HG03575 (cell line): Measurements from ENCODE around the gene TP53BP2.
"Not testable (repeated sequence)": the region's sequence is repeated elsewhere in the genome, so short reads cannot be mapped to it uniquely, and the experiment has no call there.

Experiments
- ATAC-seq: cut with Tn5 transposase; IDR thresholded peaks from one replicate; pipeline ENCODE4 v1.9.1; 2021; ENCODE audit not compliant: unreplicated experiment, insufficient number of reproducible peaks, low FRiP score; ENCODE audit errors: extremely low read depth

Gene TP53BP2

DNA sequence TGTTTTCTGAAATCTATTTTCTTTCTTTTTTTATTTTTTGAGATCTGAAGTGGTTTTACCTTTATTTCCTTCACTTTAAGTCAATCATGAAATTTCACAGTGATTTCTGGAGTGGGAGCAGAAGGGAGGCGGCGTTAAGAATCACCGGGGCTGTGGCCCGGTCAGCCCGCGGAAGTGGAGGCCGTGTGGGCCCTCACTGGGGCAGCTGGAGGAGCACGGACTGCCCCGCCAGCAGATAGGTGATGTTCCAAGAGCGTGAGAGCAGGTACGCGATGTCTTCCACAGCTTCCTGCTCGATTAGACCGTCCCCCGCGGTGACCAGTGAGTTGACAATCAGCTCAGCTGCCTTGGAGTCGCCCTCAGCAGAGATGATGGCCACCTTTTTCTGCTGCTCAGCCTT is 10.6 kb upstream of the TP53BP2 start:
- ATAC-seq, result no peak

DNA sequence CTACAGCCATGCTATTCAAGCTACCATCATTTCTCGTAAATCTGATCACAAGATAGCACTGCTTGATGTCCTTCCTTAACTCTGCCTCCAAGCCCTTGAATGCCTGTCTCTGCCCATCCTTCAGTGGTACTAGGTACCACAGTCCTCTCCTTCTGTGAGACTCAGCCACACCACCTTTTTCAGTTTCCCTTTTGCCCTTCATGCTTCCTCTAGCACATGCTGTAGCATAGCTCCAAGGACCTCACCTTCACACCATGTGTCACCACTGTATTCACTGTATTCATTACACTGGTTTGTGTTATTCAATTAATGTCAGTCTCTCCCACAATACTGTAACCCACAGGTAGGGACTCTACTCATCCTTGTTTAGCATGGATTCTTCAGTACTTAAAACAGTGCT is 8.0 kb upstream of the TP53BP2 start:
- no peak for ATAC-seq

DNA sequence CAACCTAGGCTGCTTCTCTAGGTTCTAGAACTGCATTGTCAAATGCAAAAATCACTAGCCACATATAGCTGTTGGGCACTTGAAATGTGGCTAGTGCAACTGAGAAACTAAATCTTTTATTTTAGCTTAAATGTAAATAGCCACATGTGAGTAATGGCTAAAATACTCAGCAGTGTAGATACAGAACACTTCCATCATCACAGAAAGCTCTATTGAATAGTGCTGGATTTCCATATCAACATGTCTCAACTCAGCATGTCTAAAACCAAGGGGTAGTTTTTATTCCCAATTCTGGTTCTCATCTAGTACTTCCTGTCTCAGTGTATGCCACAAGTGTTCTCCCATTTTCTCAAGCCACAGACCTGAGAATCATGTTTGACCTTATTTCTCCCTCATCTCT is 7.5 kb upstream of the TP53BP2 start:
- ATAC-seq, result no peak

DNA sequence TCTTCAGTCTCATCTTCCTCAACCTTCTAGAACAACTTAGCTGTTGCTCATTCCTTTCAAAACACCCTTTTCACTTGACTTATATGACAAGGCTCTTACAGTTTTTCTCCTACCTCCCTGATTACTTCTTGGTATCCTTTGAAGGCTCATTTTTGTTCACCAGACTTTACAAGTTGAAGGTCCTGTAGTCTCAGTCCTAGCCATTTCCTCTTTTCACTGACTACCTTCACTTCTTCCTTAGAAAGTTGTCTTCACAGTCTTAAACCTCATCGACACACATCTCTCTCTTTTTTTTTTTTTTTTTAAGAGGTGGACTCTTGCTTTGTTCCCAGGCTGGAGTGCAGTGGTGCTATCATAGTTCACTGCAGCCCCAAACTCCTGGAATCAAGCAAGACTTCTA is 6.6 kb upstream of the TP53BP2 start:
- ATAC-seq, result no peak

DNA sequence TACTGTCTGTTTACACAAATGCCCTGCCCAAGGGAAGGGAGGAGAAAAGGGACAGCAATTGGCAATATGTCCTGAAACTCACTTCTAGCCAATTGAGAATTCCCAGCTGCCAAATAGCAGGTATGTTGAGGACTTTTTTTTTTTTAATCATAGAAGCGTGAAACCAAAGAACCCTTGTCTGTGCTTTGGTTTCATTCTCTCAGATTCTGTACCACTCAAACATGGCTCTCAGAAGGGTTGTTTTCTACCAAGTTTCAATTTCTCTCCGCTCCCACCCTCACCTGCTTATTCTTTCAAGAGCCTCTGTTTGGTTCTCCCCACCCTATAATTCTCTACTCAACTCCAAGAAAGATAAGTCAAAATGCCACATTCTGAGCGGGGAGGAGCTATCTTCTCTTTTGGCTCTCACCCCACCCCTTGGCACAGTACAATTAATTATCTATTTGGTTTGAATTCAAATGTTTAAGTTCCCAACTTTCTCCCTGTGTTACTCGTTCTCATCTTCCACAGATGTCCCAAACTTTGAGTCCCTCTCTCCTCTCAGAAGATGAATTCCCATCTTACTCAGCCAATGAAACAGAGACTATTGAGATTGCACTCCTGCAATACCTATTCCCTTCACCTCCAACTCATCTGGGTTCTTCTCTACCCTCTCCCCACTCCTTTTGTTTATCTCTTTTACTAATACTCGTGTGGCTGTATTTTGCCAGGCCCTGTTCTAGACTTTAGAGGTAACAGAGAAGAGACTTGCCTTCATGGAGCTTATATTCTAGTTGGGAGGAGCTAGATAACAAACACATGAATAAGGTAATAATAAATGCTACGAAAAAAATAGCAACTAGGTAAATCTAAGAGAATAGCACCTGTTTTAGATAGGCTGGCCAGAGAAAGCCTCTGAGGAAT is 3.9 kb upstream of the TP53BP2 start:
- ATAC-seq, result no peak

DNA sequence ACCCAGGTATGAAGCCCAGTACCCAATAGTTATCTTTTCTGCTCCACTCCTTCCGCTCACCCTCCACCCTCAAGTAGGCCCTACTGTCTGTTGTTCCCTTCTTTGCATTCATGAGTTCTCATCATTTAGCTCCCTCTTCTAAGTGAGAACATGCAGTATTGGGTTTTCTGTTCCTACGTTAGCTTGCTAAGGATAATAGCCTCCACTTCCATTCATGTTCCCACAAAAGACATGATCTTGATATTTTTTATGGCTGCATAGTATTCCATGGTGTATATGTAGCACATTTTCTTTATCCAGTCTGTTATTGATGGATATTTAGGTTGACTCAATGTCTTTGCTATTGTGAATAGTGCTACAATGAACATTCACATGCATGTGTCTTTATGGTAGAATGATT is 2.8 kb upstream of the TP53BP2 start:
- ATAC-seq, result no peak

DNA sequence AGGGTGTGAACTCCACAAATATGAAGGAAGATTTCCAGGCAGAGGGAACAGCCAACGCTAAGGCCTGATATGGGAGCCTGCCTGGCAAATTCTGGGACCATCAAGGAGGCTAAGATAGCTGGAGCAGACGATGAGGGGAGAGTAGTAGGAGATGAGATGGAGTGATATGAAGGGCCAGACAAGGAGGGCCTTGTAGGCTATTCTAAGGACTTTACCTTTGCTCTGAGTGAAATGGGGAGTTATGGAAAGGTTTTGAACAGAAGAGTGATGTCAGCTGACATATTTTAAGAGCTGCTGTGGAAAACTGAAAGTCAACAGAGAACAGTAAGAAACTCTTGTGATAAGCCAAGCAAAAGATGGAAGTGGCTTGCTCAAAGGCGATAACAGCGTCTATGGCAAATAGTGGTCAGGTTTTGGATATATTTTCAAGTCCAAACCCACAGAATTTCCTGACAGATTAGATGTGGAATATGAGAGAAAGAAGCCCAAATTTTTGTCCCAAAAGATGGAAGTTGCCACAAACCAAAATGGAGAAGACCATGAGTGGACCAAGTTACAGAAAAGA is 2.1 kb upstream of the TP53BP2 start:
- no peak for ATAC-seq

DNA sequence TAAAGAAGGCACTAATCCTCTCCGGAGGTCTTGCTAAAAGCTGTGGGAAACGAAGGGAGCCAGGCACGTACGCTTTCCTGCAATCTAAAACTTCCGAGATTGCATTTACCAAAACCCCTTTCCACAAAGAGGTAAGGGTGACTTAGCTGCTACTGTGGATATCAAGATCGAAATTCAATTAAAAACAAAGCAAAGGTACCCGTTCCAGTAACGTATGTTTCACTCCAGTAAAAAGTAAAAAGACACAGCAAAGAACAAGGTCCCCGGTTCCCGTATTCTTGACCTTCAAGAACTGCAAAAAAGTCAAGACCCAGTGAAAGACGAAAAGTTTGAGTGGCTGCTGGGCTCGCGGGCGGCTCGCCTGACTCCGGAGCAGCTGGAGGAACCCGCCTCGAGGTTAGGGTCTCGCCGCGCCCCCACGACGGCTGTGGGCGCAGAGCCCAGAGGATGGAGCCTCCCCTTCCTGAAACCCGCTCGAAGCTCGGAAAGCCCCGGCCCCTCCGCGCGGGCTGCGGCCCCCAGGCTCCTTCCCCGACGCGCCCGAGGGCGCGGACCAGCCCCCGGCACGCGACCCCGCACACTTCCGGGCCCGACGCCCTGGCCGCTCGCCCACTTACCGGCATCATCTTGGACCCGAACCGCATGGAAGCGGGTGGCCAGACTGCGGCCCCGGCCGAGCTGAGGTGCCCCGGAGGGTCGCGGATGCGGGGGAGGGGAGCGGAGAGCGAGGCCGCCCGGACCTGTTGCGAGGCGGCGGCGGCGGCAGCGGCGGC is 524 bp downstream of the TP53BP2 start:
- ATAC-seq, result no peak

DNA sequence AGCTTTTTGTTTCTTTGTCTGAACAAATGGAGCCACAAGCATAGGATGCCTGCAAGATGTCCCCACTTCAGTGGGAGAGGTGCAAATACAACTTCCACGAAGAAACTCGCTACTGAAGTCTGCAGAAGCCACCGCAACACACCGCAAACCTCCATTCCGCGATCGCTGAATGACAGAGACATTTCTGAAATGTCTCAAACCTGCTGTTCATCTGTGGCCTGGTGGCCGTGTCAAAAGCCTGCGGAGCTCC is 1.0 kb downstream of the TP53BP2 start:
- ATAC-seq, result no peak

DNA sequence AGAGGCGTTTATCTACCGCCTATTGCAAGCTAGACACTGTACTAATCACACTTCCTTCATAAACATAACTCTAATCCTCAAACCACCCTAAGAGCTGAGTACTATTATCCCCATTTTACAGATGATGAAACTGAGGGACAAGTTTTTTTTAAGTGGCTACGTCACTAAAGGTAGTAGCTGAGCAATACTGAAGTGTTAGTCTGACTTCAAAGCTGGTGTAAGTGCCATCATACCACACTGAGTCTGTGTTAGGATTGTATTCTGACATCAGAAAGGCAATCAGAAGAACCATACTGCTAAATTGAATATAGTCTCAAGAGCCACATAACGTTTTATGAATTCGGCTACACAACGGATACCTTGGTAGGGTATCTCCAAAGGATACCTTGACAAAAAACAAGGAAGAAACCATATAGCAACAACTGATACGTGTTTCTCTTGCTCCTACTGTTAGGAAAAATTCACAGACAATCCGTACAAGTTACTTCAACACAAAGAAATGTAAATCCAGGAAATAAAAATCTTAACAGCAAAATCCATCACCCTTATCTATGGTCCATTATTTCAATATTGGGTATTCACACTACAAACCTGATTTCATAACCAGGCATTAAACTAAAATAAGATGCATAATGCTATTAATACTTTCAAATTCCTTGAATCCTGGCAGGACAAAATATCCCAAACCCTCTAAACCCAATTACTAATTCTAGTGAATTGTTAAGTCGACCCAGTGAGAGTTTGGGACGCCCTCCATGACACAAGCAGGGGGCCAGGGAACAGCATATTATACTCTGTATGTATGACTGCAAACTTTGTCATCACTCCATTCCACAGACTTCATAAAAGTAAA is 1.6 kb downstream of the TP53BP2 start:
- ATAC-seq, result no peak

DNA sequence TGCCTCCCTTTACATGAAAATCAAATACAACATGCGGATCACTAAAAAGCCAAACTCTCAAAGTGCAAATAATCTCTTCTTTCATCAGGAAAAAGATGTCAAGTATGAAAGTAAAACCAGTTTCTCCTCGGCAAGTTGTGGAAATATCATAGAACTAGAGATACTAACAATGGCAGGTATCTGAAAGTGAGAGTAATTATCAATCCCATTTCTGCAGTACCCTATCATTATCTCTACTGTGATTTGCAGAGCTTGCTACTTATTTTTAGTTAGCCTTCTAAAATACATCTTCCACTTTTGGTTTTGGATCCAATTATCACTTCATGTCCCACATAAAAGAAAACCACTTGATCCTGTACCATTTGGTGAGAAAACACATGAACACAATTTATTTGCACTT is 3.0 kb downstream of the TP53BP2 start:
- no peak for ATAC-seq

DNA sequence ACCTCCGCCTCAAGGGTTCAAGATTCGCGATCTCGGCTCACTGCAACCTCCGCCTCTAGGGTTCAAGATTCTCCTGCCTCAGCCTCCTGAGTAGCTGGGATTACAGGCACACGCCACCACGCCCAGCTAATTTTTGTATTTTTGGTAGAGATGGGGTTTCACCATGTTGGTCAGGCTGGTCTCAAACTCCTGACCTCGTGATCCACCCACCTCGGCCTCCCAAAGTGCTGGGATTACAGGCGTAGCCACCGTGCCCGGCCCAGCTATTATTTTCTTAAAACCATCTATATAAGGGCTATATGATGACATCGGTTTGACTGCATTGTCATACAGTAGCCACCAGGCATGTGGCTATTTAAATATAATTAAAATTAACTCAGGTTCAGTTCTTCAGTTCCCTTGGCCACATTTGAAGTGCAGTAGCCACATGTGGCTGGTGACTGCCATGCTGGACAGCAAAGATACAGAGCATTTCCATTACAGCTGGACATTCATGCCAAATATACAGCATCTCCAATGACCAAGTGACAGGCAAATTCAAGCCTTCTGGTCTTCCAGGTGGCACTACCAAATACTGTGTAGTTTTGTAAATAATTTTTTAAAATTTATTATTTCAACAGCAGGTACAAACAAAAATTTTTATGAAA is 3.6 kb downstream of the TP53BP2 start:
- not testable (repeated sequence) for ATAC-seq

DNA sequence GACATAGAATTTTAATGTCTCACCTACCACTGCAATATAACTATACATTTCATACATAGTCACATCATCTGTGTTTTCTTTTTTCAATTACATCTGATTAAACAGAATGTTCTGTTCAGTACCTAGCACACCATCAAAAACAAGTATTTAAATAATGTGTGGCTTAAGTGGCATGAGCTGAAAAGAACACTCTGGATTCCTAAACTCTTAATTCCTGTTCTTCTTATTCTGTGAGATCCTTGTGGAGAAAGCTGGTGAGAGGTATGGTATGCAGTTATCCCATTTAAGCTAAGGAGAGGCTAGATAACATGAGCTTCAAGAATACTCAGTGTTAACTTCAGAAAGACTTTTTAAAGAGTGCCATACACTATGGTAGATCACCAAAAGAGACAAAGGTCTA is 5.5 kb downstream of the TP53BP2 start:
- ATAC-seq, result no peak

DNA sequence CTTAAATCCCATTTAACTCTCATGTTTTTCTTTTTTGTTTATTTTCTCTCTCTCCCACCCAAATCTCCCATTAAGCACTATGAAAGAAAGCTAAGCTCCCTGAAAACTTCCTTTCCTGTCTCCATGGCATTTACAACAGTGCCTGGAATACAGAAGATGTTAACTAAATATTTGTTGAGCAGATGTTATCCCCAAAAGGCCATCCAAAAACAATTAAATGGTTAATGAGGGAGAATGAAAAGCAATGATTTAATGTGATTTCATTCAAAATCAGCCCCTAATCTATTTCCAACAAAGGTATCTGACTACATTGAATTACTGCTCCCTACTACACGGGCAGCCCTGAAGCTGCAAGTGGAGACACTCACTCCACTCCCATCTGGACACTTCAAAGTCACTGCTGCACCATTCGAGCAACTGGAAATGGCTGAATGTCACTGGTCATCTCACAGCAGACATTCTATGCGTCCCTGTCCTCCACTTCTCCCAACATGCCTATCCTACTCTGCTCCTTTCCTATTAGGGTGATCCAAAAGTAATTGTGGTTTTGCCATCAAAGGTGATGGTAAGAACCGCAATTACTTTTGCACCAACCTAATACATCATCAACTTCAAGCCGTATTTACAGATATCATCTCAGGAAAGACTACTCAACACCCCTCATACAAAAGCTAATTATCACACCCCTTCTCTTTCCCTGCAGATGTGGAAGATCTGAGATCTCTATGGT is 7.5 kb downstream of the TP53BP2 start:
- ATAC-seq, result no peak

DNA sequence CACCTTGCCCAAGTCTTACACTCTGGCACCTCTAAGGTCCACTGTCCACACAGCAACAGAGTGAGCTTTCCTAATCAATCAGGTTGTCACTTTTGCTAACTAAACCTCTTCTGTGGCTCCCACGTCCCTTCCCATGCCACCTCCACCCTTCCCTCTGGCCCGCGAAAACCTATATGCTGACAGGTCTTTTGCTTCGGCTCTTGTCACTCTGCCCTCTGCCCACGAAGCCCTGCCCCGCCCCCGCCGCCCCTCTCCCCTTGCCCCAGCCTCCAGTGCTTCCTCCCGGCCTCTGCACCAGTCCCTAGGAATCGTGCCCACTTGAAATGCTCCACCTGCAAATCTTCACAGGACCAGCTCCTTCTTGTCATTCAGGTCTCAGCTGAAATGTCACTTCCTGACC is 8.1 kb downstream of the TP53BP2 start:
- ATAC-seq, result no peak

DNA sequence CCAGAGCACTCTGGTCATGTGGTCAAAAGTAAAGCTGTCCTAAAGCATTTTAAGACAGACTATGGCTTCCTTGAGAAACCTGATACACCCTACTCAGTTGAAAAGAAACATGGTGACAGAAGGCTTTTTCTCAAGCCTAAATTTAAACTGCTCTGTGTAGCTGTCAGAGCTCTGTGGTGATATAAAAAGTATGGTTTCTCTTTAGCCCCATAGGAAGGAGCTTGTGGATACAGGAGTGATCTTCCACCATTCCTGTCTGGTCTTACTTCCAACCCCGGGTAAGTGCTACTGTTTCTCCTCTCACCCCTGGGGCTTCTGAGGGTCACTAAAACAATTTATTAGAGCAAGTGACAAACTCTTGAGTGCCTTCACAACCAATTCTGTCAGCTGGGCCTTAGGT is 8.5 kb downstream of the TP53BP2 start:
- no peak for ATAC-seq

DNA sequence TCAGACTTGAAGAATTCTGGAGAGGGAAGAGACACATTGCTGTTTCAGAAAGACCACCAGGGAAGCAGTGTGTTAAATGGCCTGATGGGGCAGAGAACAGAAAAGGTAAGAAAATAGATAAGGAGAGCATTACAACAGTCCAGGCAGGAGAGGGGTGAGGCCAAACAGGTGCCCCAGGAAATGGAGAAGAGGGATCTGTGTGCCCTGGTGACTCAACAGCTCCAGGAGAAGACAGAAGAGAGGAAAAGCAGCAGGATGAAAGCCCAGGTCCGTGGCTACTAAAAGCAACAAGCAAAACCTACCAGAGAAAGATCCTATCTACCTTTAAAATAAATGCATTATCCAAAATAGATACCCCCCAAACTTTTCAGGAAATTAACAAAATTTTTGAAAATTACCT is 9.2 kb downstream of the TP53BP2 start:
- no peak for ATAC-seq

DNA sequence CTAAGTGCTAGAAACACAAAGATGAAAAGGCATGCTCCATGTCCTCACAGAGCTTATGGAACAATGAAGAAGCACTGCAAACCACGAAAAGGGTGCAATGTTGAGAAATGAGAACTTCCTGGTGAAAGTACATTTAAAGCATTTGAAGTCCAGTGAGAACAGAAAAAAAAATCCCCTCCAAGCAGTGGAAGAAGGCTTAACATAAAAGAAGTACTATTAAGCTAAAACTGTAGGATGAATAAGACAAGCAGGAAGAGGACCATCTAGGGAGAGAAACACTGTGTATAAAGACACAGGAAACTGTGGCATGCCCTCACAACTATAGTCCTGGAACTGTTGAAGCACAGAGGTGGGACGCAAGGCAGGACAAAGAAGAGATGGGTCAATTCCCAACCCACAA is 10.0 kb downstream of the TP53BP2 start:
- no peak for ATAC-seq
